ENCODE measurements around the gene RNF213.

The RNF213 gene

DNA sequence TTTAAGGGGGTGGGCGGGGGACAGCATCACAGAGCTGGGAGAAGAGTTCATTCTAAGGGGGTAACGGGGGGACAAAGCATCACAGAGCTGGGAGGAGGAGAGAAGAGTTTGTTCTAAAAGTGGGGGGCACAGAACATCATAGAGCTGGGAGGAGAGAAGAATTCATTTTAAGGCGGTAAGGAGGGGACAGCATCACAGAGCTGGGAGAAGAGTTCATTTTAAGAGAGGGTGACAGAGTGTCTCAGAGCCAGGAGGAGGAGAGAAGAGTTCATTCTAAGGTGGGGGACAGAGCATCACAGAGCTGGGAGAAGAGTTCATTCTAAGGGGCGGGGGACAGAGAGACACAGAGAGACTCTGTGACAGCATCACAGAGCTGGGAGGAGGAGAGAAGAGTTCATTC, 182.1 kb downstream of the RNF213 start:
- in situ Hi-C loops (cut with MboI; ENCODE audit: low pct_unique_long_range_greater_than_20kb, low sequenced_read_pairs, unreplicated experiment): no loop called here
- no peak for DNase-seq (ENCODE audit: low spot score)
- no peak for TF ChIP-seq CTCF (IDR thresholded peaks at IDR 0.05; ENCODE audit: extremely low read depth, insufficient read depth, missing control alignments)

DNA sequence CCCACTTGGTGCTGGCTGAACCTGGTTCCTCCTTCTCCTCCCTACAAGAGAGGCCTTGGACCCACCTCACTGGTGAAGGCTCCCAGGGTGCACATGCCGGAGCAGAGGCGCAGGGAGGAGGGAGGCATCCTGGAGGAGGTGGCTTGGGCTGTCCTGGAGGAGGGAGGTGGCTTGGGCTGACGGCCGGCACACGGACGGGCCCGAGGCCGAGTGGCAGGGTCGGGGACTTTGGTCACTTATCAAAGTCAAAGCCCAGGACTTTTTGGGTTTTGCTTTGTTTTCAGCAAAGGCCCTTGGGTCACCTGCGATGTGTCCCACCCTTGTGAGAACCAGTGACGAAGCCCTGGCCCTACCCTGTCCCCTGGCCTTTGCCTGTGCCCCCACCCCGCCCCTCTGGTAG, 182.8 kb downstream of the RNF213 start:
- no peak for TF ChIP-seq CTCF (IDR thresholded peaks at IDR 0.05; ENCODE audit: extremely low read depth, insufficient read depth, missing control alignments)
- no peak for DNase-seq (ENCODE audit: low spot score)
- in situ Hi-C loops (cut with MboI; ENCODE audit: low pct_unique_long_range_greater_than_20kb, low sequenced_read_pairs, unreplicated experiment): no loop called here

DNA sequence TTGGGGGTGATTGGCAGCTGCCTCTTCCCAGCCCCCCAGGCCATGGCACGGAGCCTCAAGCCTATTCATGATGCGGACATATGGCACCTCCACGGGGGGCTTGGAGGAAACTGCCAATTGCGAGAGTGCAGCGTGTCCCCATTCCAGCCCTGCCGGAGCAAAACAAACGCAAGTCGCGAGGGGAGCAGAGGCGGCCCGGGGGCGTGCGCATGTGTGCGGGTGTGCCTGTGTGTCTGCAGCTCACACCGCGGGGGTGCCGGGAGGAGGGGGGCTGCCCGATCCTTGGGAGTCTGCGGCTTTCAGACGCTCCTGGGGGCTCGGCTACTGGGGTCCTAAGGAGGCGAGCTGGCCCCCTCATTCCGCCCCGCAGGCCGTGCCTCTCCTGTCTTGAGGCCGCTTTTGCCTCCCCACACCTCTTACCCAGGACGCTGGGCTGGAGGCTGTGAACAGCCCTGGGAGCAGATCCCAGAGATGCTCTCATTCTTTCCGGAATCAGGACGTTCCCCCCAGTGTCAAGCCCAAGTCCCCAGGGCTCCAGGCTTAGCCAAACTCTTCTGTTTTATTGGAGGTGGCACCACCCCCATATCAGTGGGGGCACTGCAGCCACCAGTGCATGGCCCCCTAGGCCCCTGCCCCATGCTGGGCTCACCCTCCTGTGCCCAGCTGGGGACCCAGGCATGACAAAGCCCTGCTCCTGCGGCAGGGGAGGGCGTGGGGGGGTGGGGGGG, 183.4 kb downstream of the RNF213 start:
- no peak for TF ChIP-seq CTCF (IDR thresholded peaks at IDR 0.05; ENCODE audit: extremely low read depth, insufficient read depth, missing control alignments)
- in situ Hi-C loops (cut with MboI; ENCODE audit: low pct_unique_long_range_greater_than_20kb, low sequenced_read_pairs, unreplicated experiment): no loop called here
- no peak for DNase-seq (ENCODE audit: low spot score)

DNA sequence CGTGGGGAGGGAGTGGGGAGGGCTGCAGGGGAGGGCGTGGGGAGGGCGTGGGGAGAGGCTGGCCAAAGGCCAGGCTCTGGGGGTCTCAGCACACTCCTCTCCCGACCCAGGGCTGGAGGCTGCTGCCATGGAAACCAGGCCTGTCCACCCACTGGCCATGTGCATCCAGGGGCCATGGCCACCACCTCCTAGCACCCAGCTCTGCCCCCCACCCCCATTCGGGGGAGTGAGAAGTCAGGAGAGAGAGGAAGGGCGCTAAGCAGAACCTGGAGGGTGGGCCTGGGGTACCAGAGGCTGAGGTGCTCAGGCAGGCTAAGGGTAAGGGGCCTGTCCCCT, 184.0 kb downstream of the RNF213 start:
- no peak for DNase-seq (ENCODE audit: low spot score)
- in situ Hi-C loops (cut with MboI; ENCODE audit: low pct_unique_long_range_greater_than_20kb, low sequenced_read_pairs, unreplicated experiment): no loop called here
- TF ChIP-seq CTCF (IDR thresholded peaks at IDR 0.05; ENCODE audit: extremely low read depth, insufficient read depth, missing control alignments): no peak

- in situ Hi-C loops (cut with MboI; ENCODE audit: low pct_unique_long_range_greater_than_20kb, low sequenced_read_pairs, unreplicated experiment): no loop called here
- no peak for TF ChIP-seq CTCF (IDR thresholded peaks at IDR 0.05; ENCODE audit: extremely low read depth, insufficient read depth, missing control alignments)
- DNase-seq (ENCODE audit: low spot score): no peak
Measured at GRCh38 chr17:80445007-80445725, 184.5 kb downstream of the RNF213 start.

GRCh38 chr17:80445726-80446110, 185.1 kb downstream of the RNF213 start:
- TF ChIP-seq CTCF (IDR thresholded peaks at IDR 0.05; ENCODE audit: extremely low read depth, insufficient read depth, missing control alignments): no peak
- in situ Hi-C loops (cut with MboI; ENCODE audit: low pct_unique_long_range_greater_than_20kb, low sequenced_read_pairs, unreplicated experiment): no loop called here
- DNase-seq (ENCODE audit: low spot score): no peak
